Measurements from ENCODE around the gene REX1BD. TPM values are rescaled to one million over a fixed set of nuclear protein-coding genes. Genes with fewer than 3 reads are reported as not detected.

The REX1BD gene
- total RNA-seq, 1 experiment from 2014 or later = 97.1 TPM

DNA sequence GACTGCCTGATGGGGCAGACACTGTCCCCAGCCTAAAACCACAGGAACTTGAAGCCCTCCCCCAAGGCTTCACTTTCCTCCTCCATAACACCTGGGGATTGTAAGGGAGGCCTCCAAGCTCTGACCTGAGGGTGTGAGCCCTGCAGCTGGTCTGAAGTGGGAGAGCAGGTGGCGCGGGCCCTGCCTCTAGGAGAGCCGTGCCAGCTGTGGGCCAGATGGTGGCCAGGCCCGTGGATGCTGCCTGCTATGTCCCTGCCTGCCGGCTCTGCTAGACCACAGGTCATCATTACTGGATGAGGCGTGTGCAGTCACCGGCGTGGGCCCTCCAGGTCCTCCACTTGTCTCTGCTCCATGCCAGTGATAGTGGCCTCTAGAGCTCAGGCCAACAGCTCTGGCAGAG is 44.7 kb downstream of the REX1BD start:
- intact Hi-C loops (cut with micrococcal nuclease) = no loop called here
- H4K20me1 ChIP-seq (ENCODE audit: insufficient read depth) = no peaks in the 10 kb centered on the region
- BruUV-seq (replicated peaks) = no TSS peak
- ChIA-PET POLR2A (no interaction called here), RAD21 (ENCODE audit: low non-redundant PET in 1 of 2, low total read pairs in 2 of 2, uncharacterized antibody in 2 of 2, unreplicated experiment in 2 of 2) (no interaction called here), CTCF (no interaction called here)
- TF ChIP-seq SIN3A (IDR thresholded peaks at IDR 0.05; ENCODE audit: low read depth) = no peak
- TF ChIP-seq, protein P1, sequence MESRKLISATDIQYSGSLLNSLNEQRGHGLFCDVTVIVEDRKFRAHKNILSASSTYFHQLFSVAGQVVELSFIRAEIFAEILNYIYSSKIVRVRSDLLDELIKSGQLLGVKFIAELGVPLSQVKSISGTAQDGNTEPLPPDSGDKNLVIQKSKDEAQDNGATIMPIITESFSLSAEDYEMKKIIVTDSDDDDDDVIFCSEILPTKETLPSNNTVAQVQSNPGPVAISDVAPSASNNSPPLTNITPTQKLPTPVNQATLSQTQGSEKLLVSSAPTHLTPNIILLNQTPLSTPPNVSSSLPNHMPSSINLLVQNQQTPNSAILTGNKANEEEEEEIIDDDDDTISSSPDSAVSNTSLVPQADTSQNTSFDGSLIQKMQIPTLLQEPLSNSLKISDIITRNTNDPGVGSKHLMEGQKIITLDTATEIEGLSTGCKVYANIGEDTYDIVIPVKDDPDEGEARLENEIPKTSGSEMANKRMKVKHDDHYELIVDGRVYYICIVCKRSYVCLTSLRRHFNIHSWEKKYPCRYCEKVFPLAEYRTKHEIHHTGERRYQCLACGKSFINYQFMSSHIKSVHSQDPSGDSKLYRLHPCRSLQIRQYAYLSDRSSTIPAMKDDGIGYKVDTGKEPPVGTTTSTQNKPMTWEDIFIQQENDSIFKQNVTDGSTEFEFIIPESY (IDR thresholded peaks at IDR 0.05; ENCODE audit: extremely low read depth, insufficient replicate concordance, low read length) = no peak
- no peak for TF ChIP-seq SRF (IDR thresholded peaks at IDR 0.05; ENCODE audit: low read depth)
- TF ChIP-seq ZFX (IDR thresholded peaks at IDR 0.05) = no peak
- no peak for TF ChIP-seq CEBPB (IDR thresholded peaks at IDR 0.05; ENCODE audit: low read depth)
- TF ChIP-seq CBX3 (IDR thresholded peaks at IDR 0.05; ENCODE audit: low read depth) = no peak
- TF ChIP-seq SP1 (IDR thresholded peaks at IDR 0.05; ENCODE audit: low read depth) = no peak
- TF ChIP-seq EGR1 (IDR thresholded peaks at IDR 0.05; ENCODE audit: low read depth) = no peak
- TF ChIP-seq, protein P2, sequence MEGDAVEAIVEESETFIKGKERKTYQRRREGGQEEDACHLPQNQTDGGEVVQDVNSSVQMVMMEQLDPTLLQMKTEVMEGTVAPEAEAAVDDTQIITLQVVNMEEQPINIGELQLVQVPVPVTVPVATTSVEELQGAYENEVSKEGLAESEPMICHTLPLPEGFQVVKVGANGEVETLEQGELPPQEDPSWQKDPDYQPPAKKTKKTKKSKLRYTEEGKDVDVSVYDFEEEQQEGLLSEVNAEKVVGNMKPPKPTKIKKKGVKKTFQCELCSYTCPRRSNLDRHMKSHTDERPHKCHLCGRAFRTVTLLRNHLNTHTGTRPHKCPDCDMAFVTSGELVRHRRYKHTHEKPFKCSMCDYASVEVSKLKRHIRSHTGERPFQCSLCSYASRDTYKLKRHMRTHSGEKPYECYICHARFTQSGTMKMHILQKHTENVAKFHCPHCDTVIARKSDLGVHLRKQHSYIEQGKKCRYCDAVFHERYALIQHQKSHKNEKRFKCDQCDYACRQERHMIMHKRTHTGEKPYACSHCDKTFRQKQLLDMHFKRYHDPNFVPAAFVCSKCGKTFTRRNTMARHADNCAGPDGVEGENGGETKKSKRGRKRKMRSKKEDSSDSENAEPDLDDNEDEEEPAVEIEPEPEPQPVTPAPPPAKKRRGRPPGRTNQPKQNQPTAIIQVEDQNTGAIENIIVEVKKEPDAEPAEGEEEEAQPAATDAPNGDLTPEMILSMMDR (IDR thresholded peaks at IDR 0.05 in 2 of 3, conservative IDR thresholded peaks at IDR 0.05 in 1 of 3; ENCODE audit: borderline replicate concordance in 1 of 3, insufficient read depth in 1 of 3, low read depth in 2 of 3, low read length in 2 of 3) = no peak
- TF ChIP-seq ZNF274 (IDR thresholded peaks at IDR 0.05; ENCODE audit: low read depth, low read length) = no peak
- TF ChIP-seq JUND (IDR thresholded peaks at IDR 0.05) = no peak
- TF ChIP-seq POLR2AphosphoS5 (IDR thresholded peaks at IDR 0.05; ENCODE audit: low read depth, low read length) = no peak
- TF ChIP-seq POLR2A (IDR thresholded peaks at IDR 0.05; ENCODE audit: borderline replicate concordance, extremely low read depth, insufficient read depth, insufficient read length) = no peak
- TF ChIP-seq, protein P3, sequence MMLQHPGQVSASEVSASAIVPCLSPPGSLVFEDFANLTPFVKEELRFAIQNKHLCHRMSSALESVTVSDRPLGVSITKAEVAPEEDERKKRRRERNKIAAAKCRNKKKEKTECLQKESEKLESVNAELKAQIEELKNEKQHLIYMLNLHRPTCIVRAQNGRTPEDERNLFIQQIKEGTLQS (IDR thresholded peaks at IDR 0.05) = no peak
- no peak overlapping the region for H3K4me3 ChIP-seq (replicated peaks in 1 of 2; ENCODE audit: low read depth in 1 of 2, low read length in 2 of 2)
- no peaks in the 10 kb centered on the region for H3K9me2 ChIP-seq (ENCODE audit: insufficient read depth)
- no peak overlapping the region for H3K27ac ChIP-seq (ENCODE audit: low read depth, low read length)
- no peak overlapping the region for H3K4me2 ChIP-seq (ENCODE audit: low read length)
- H2AFZ ChIP-seq (ENCODE audit: low read depth, low read length, poor library complexity, severe bottlenecking) = no peak overlapping the region
- DNase-seq (ENCODE audit: low read depth, low spot score) (no peak), ATAC-seq (no peak)
- no peaks in the 10 kb centered on the region for H3K27me3 ChIP-seq (ENCODE audit: insufficient read depth, low read length)
- no peaks in the 10 kb centered on the region for H3K9me3 ChIP-seq (ENCODE audit: control insufficient read depth in 1 of 2, insufficient read depth in 1 of 2, low read depth in 1 of 2, low read length in 2 of 2)
- no peaks in the 10 kb centered on the region for H3K36me3 ChIP-seq (ENCODE audit: control insufficient read depth in 1 of 2, insufficient read depth in 2 of 2, low read length in 2 of 2)
- H3K79me2 ChIP-seq (ENCODE audit: insufficient read depth, low read length) = peaks cover 14% of the 10 kb centered on the region
- peaks cover 9 to 26% of the 10 kb centered on the region in 2 experiments for H3K4me1 ChIP-seq (ENCODE audit: control insufficient read depth in 1 of 2, insufficient read depth in 2 of 2, low read length in 2 of 2)
- no peak overlapping the region for H3K9ac ChIP-seq (ENCODE audit: low read length)

Measured in HCT116 (cell line).